HK-2 (cell line): ENCODE results near the gene APP.
"Not testable (repeated sequence)": the region's sequence is repeated elsewhere in the genome, so short reads cannot be mapped to it uniquely, and the experiment has no call there.

ENCODE experiments used
- DNase-seq: peaks from one replicate; pipeline ENCODE4 v3.0.0-alpha.2; 2018; ENCODE audit not compliant: unreplicated experiment

Gene APP

GRCh38 chr21:26020510-26020909, 150.1 kb downstream of the APP start:
- DNase-seq, result no peak

- DNase-seq, result no peak
These were observed 150.5 kb downstream of the APP start for GRCh38 chr21:26020081-26020480.

GRCh38 chr21:26019236-26019635, 151.3 kb downstream of the APP start:
- no peak for DNase-seq

GRCh38 chr21:26013970-26014369, 156.6 kb downstream of the APP start:
- DNase-seq, result no peak

GRCh38 chr21:26012482-26012881, 158.1 kb downstream of the APP start:
- DNase-seq, result not testable (repeated sequence)

GRCh38 chr21:26011292-26011940, 159.2 kb downstream of the APP start:
- DNase-seq, result no peak

- no peak for DNase-seq
These were observed 162.5 kb downstream of the APP start for GRCh38 chr21:26007951-26008498.

- DNase-seq, result no peak
These were observed 165.1 kb downstream of the APP start for GRCh38 chr21:26005464-26005863.

GRCh38 chr21:26003404-26003803, 167.2 kb downstream of the APP start:
- no peak for DNase-seq

- no peak for DNase-seq
These were observed 169.2 kb downstream of the APP start for GRCh38 chr21:26001356-26001755.

GRCh38 chr21:25999921-26000582, 170.5 kb downstream of the APP start:
- DNase-seq, result no peak

GRCh38 chr21:25997788-25998611, 172.6 kb downstream of the APP start:
- no peak for DNase-seq

GRCh38 chr21:25995278-25995677, 175.3 kb downstream of the APP start:
- no peak for DNase-seq

GRCh38 chr21:25994758-25995163, 175.8 kb downstream of the APP start:
- no peak for DNase-seq

GRCh38 chr21:25988738-25989137, 181.8 kb downstream of the APP start:
- no peak for DNase-seq

GRCh38 chr21:25987531-25987930, 183.0 kb downstream of the APP start:
- no peak for DNase-seq

GRCh38 chr21:25986928-25987327, 183.6 kb downstream of the APP start:
- DNase-seq, result no peak

- DNase-seq, result no peak
These were observed 184.6 kb downstream of the APP start for GRCh38 chr21:25985990-25986389.

GRCh38 chr21:25984538-25984937, 186.0 kb downstream of the APP start:
- no peak for DNase-seq

GRCh38 chr21:25983745-25984144, 186.8 kb downstream of the APP start:
- no peak for DNase-seq

- no peak for DNase-seq
These were observed 189.9 kb downstream of the APP start for GRCh38 chr21:25980710-25981109.

GRCh38 chr21:25979845-25980616, 190.5 kb downstream of the APP start:
- DNase-seq, result no peak
